IMR-90 (cell line): ENCODE results near the gene CYP4B1. TPM values are rescaled to one million over a fixed set of nuclear protein-coding genes. Genes with fewer than 3 reads are reported as not detected.
"Not testable (repeated sequence)": the region's sequence is repeated elsewhere in the genome, so short reads cannot be mapped to it uniquely, and the experiment has no call there.

Experiments
- ATAC-seq: fragments of 200-7000 bp; cut with Tn5 transposase; 2 replicates; pipeline ENCODE4 v1.9.1; 2020; ENCODE audit warnings: low read depth, mild to moderate bottlenecking, moderate library complexity
- BruUV-seq: library from RNA; stranded (reverse); fragments of 400-500 nt; replicated peaks from 2 replicates; lab custom pipeline; 2021; lab: Mats Ljungman, UMichigan
- CTCF ChIA-PET: fragments of 300-600 bp; formaldehyde crosslinking; extraction: SDS; loops from one replicate; lab custom pipeline; 2021; ENCODE audit warnings: antibody characterized with exemption; lab: Yijun Ruan, JAX
- POLR2A ChIA-PET: fragments of 300-600 bp; sonication (Branson Sonifier 250); formaldehyde crosslinking; loops from one replicate; lab custom pipeline; 2022; ENCODE audit warnings: antibody characterized with exemption; ENCODE audit not compliant: unreplicated experiment; lab: Charles Lee
- DNase-seq: peaks from one replicate; pipeline ENCODE4 v3.0.0; 2013
- H2AFZ ChIP-seq: replicated peaks from 2 replicates; pipeline ENCODE3; 2013; ENCODE audit warnings: low read length, mild to moderate bottlenecking; ENCODE audit not compliant: poor library complexity
- H2AK5ac ChIP-seq: 2 replicates; pipeline ENCODE4 v1.6.1; 2013; ENCODE audit warnings: low read depth, low read length, inconsistent platforms
- H2AK9ac ChIP-seq: replicated peaks from 2 replicates; pipeline ENCODE3; 2013; ENCODE audit warnings: mild to moderate bottlenecking, low read depth, low read length, moderate library complexity; ENCODE audit not compliant: poor library complexity
- H2BK120ac ChIP-seq: 2 replicates; pipeline ENCODE4 v1.6.1; 2013; ENCODE audit warnings: low read depth, low read length, inconsistent platforms
- H2BK15ac ChIP-seq: 3 replicates; pipeline ENCODE4 v1.6.1; 2013; ENCODE audit warnings: low read depth, low read length, inconsistent platforms
- H2BK20ac ChIP-seq: 2 replicates; pipeline ENCODE4 v1.6.1; 2013; ENCODE audit warnings: low read depth, mild to moderate bottlenecking, inconsistent platforms, low read length, moderate library complexity
- H2BK5ac ChIP-seq: 2 replicates; pipeline ENCODE4 v1.6.1; 2013; ENCODE audit warnings: mild to moderate bottlenecking, low read depth, low read length, inconsistent platforms; ENCODE audit not compliant: poor library complexity, severe bottlenecking
- H3K14ac ChIP-seq: replicated peaks from 2 replicates; pipeline ENCODE4 v1.6.1; 2013; ENCODE audit warnings: low read depth, low read length, inconsistent platforms
- H3K18ac ChIP-seq: 2 replicates; pipeline ENCODE4 v1.6.1; 2013; ENCODE audit warnings: low read depth, low read length, control low read depth
- H3K23ac ChIP-seq: 2 replicates; pipeline ENCODE4 v1.6.1; 2013; ENCODE audit warnings: low read depth, low read length, inconsistent platforms
- H3K27ac ChIP-seq: 2 replicates; pipeline ENCODE4 v1.5.1; 2013; ENCODE audit warnings: mild to moderate bottlenecking, control low read depth, low read length; ENCODE audit not compliant: insufficient read depth
- H3K27me3 ChIP-seq: 2 replicates; pipeline ENCODE4 v1.6.1; 2013; ENCODE audit warnings: low read length; ENCODE audit not compliant: control insufficient read depth, insufficient read depth
- H3K36me3 ChIP-seq: 2 replicates; pipeline ENCODE4 v1.6.1; 2013; ENCODE audit warnings: low read length, mixed read lengths; ENCODE audit not compliant: control insufficient read depth, insufficient read depth
- H3K4ac ChIP-seq: 2 replicates; pipeline ENCODE4 v1.6.1; 2013; ENCODE audit warnings: low read depth, low read length, inconsistent platforms
- H3K4me1 ChIP-seq: 2 replicates; pipeline ENCODE4 v1.6.1; 2013; ENCODE audit warnings: low read length, mixed read lengths; ENCODE audit not compliant: control insufficient read depth, insufficient read depth
- H3K4me2 ChIP-seq: 2 replicates; pipeline ENCODE4 v1.6.1; 2013; ENCODE audit warnings: low read depth, mild to moderate bottlenecking, control low read depth, low read length, moderate library complexity
- H3K4me3 ChIP-seq: 2 replicates; pipeline ENCODE4 v1.5.1; 2013; ENCODE audit warnings: low read depth, mild to moderate bottlenecking, control low read depth, low read length, moderate library complexity; ENCODE audit not compliant: insufficient read depth
- H3K56ac ChIP-seq: 2 replicates; pipeline ENCODE4 v1.6.1; 2013; ENCODE audit warnings: low read length, inconsistent platforms; ENCODE audit not compliant: insufficient read depth; ENCODE audit errors: extremely low read depth
- H3K79me1 ChIP-seq, 2 experiments: 2 replicates each; pipeline ENCODE4 v1.6.1; 2013; ENCODE audit warnings: low read length in 2 of 2, inconsistent platforms in 1 of 2, low read depth in 1 of 2
- H3K9ac ChIP-seq: 2 replicates; pipeline ENCODE4 v1.6.1; 2013; ENCODE audit warnings: low read depth, low read length, control low read depth
- H3K9me1 ChIP-seq: 2 replicates; pipeline ENCODE4 v1.6.1; 2013; ENCODE audit warnings: low read length, inconsistent platforms; ENCODE audit not compliant: insufficient read depth
- H3K9me3 ChIP-seq: 2 replicates; pipeline ENCODE4 v1.6.1; 2013; ENCODE audit warnings: low read length; ENCODE audit not compliant: control insufficient read depth, insufficient read depth
- H4K20me1 ChIP-seq: 2 replicates; pipeline ENCODE4 v1.6.1; 2013; ENCODE audit warnings: low read length, inconsistent platforms; ENCODE audit not compliant: insufficient read depth
- H4K5ac ChIP-seq: 2 replicates; pipeline ENCODE4 v1.6.1; 2013; ENCODE audit warnings: mild to moderate bottlenecking, low read depth, low read length, control low read depth
- H4K8ac ChIP-seq, 2 experiments: 2 replicates each; pipeline ENCODE4 v1.6.1; 2013; ENCODE audit warnings: low read depth in 2 of 2, low read length in 2 of 2, control low read depth in 1 of 2, inconsistent platforms in 1 of 2
- H4K91ac ChIP-seq: 2 replicates; pipeline ENCODE4 v1.6.1; 2013; ENCODE audit warnings: low read depth, low read length, inconsistent platforms; ENCODE audit not compliant: insufficient read depth
- CEBPB ChIP-seq: IDR thresholded peaks from 2 replicates; pipeline ENCODE4 v1.6.1; 2012; ENCODE audit warnings: low read depth, low read length, improper control_type of control experiment
- CHD1 ChIP-seq: IDR thresholded peaks from 2 replicates; pipeline ENCODE4 v1.6.1; 2012; ENCODE audit warnings: low read depth, low read length, improper control_type of control experiment
- MAZ ChIP-seq: IDR thresholded peaks from 2 replicates; pipeline ENCODE4 v1.6.1; 2012; ENCODE audit warnings: low read depth, mild to moderate bottlenecking, low read length, improper control_type of control experiment, moderate library complexity, borderline replicate concordance
- MXI1 ChIP-seq: IDR thresholded peaks from 2 replicates; pipeline ENCODE4 v1.6.1; 2012; ENCODE audit warnings: low read depth, mild to moderate bottlenecking, low read length, moderate library complexity, borderline replicate concordance
- POLR2A ChIP-seq: IDR thresholded peaks from 2 replicates; pipeline ENCODE4 v1.6.1; 2012; ENCODE audit warnings: mild to moderate bottlenecking, low read depth, low read length
- SMC3 ChIP-seq: fragments of 150-350 bp; IDR thresholded peaks from 2 replicates; pipeline ENCODE4 v1.6.1; 2016; ENCODE audit warnings: low read depth, mild to moderate bottlenecking, antibody characterized with exemption, low read length, moderate library complexity
- WGBS, 2 experiments: methylation state at CpG; one replicate each; pipeline versions ENCODE4 v1.1.5 to v1.1.7; 2013; ENCODE audit warnings: missing lambda C conversion rate in 2 of 2; ENCODE audit not compliant: insufficient read length in 1 of 2; ENCODE audit errors: extremely low coverage in 2 of 2; 5-methylcytosine and 5-hydroxymethylcytosine counted together
- dilution Hi-C: fragments of 300-500 bp; cut with HindIII; formaldehyde crosslinking; loops from one replicate; pipeline ENCODE4 v1.14.3; 2018; ENCODE audit warnings: low sequenced_read_pairs; ENCODE audit not compliant: unreplicated experiment
- in situ Hi-C: fragments of 300-500 bp; cut with MboI; formaldehyde crosslinking; loops from 3 replicates; pipeline ENCODE4 v1.14.3; 2019; ENCODE audit warnings: low sequenced_read_pairs, inconsistent platforms, mixed read lengths
- intact Hi-C: fragments of 100-400 bp; cut with micrococcal nuclease; formaldehyde crosslinking; loops from 2 replicates; pipeline ENCODE4 v1.10.0; 2022
- polyA plus RNA-seq, 3 experiments: library from polyadenylated mRNA; depleted of rRNA; stranded (reverse); fragments of >200 nt; gene quantifications; 2 replicates each; pipeline ENCODE4 v1.2.3, GENCODE V29; 2012; ENCODE audit warnings: low replicate concordance in 1 of 3
- total RNA-seq: library from RNA; depleted of rRNA; stranded (reverse); fragments of >200 nt; gene quantifications from 2 replicates; pipeline ENCODE4 v1.2.3, GENCODE V29; 2012
- TF ChIP-seq, protein P1 (sequence below): fragments of 150-350 bp; IDR thresholded peaks from 2 replicates; pipeline ENCODE4 v1.6.1; 2017; ENCODE audit warnings: mild to moderate bottlenecking, antibody characterized with exemption, low read length, low read depth

Gene CYP4B1
- total and polyA plus RNA-seq, 2 of the 4 experiments (the other 2 are of a cell fraction) = not detected

DNA sequence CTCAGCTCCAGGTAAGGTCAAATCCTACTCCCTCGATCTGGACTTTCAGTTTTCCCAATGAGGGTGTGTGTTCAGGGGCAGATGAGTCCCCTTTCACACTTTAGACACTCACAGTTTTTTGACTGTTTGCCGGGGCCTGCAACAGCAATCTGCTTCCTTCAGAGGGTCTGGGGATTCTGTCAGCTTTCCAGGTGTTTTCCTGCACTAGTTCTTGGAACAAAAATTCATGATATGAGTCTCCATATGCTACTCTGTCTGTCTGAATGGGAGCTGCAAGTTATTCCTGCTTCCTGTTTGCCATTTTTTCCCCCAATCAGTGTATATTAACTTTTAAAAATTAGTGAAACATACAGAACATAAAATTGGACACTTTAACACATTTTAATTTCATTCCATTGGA lies 24.3 kb downstream of the CYP4B1 start:
- H2AK5ac ChIP-seq = no peak overlapping the region
- dilution Hi-C loops = no loop called here
- no peak overlapping the region for H3K18ac ChIP-seq

DNA sequence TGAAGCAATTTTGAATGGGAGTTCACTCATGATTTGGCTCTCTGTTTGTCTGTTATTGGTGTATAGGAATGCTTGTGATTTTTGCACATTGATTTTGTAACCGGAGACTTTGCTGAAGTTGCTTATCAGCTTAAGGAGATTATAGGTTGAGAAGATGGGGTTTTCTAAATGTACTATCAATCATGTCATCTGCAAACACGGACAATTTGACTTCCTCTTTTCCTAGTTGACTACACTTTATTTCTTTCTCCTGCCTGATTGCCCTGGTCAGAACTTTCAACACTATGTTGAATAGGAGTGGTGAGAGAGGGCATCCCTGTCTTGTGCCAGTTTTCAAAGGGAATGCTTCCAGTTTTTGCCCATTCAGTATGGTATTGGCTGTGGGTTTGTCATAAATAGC lies 28.0 kb downstream of the CYP4B1 start:
- H3K4me1 ChIP-seq, H3K18ac ChIP-seq, H3K4me2 ChIP-seq, H2BK20ac ChIP-seq, ATAC-seq, H2BK5ac ChIP-seq, H3K27ac ChIP-seq, CTCF ChIA-PET, intact Hi-C loops, H3K4ac ChIP-seq, BruUV-seq, H3K9me3 ChIP-seq, H3K4me3 ChIP-seq, H2AK5ac ChIP-seq, H3K79me1 ChIP-seq, POLR2A ChIA-PET, H3K9me1 ChIP-seq, H2BK15ac ChIP-seq, H3K23ac ChIP-seq, H3K27me3 ChIP-seq, H3K36me3 ChIP-seq, H4K5ac ChIP-seq, H2AK9ac ChIP-seq, dilution Hi-C loops, H4K91ac ChIP-seq, H3K56ac ChIP-seq, H2BK120ac ChIP-seq, H2AFZ ChIP-seq, H4K20me1 ChIP-seq, H3K14ac ChIP-seq, DNase-seq, in situ Hi-C loops, H3K9ac ChIP-seq, H4K8ac ChIP-seq: not testable (repeated sequence)
- WGBS, 2 experiments = no CpG with 5 or more reads among the region's 2 CpGs

More for the DNA sequence above, 24.3 kb downstream of the CYP4B1 start:
- Histone ChIP-seq H3K27ac (no peak overlapping the region), H3K27me3 (no peaks in the 10 kb centered on the region), H4K91ac (no peak overlapping the region), H4K20me1 (no peaks in the 10 kb centered on the region), H3K4me2 (no peak overlapping the region), H2BK5ac (no peak overlapping the region), H3K4me1 (no peaks in the 10 kb centered on the region), H2BK15ac (no peak overlapping the region), H2AFZ (no peak overlapping the region), H2BK20ac (no peak overlapping the region), H3K36me3 (no peaks in the 10 kb centered on the region), H3K4me3 (no peak overlapping the region), H2BK120ac (no peak overlapping the region), H4K5ac (no peak overlapping the region), H3K9ac (no peak overlapping the region), H3K9me3 (peaks cover 18% of the 10 kb centered on the region; the same call in 1 of the 2 replicates), H2AK9ac (no peak overlapping the region), H3K79me1 (no peaks in the 10 kb centered on the region), H3K23ac (no peak overlapping the region), H3K9me1 (no peaks in the 10 kb centered on the region), H4K8ac (no peak overlapping the region), H3K4ac (no peak overlapping the region), H3K14ac (no peak overlapping the region), H3K56ac (no peak overlapping the region)
- intact Hi-C loops = no loop called here
- ATAC-seq (no peak), DNase-seq (no peak)
- ChIA-PET POLR2A (no interaction called here), CTCF (interaction anchor here (0.6 kb wide), 1 partner anchor 59 kb away, joined by 3 read pairs; no protein-coding TSS in a partner anchor)
- BruUV-seq = no TSS peak
- WGBS, 2 experiments = no CpG with 5 or more reads among the region's 2 CpGs
- in situ Hi-C loops = no loop called here
- TF ChIP-seq CEBPB (no peak), POLR2A (no peak), MAZ (no peak), SMC3 (no peak), CHD1 (no peak), MXI1 (no peak)
- TF ChIP-seq, protein P1, sequence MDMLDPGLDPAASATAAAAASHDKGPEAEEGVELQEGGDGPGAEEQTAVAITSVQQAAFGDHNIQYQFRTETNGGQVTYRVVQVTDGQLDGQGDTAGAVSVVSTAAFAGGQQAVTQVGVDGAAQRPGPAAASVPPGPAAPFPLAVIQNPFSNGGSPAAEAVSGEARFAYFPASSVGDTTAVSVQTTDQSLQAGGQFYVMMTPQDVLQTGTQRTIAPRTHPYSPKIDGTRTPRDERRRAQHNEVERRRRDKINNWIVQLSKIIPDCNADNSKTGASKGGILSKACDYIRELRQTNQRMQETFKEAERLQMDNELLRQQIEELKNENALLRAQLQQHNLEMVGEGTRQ = no peak
